H1 (cell line): Measurements from ENCODE around the gene ARL6IP5. TPM values are rescaled to one million over a fixed set of nuclear protein-coding genes. Genes with fewer than 3 reads are reported as not detected.

Experiments
- CTCF ChIA-PET: fragments of 300-600 bp; sonication (Branson Sonifier 250); formaldehyde crosslinking; loops from one replicate; lab custom pipeline; 2021; ENCODE audit not compliant: partially characterized antibody; lab: Charles Lee
- POLR2A ChIA-PET: fragments of 300-600 bp; sonication (Branson Sonifier 250); formaldehyde crosslinking; loops from one replicate; lab custom pipeline; 2021; ENCODE audit warnings: inconsistent platforms; ENCODE audit not compliant: partially characterized antibody; lab: Charles Lee
- DNase-seq, 2 experiments: peaks; one replicate each; pipeline versions ENCODE4 v3.0.0 to v3.0.0-alpha.2; 2010 to 2022; ENCODE audit warnings: low spot score in 2 of 2, low read depth in 1 of 2, mixed read lengths in 1 of 2
- FAIRE-seq: peaks from 2 replicates; lab custom pipeline; 2011; peaks lifted over from hg19 to GRCh38; lab: Jason Lieb, UNC
- H2AFZ ChIP-seq: 2 replicates; pipeline ENCODE4 v1.8.1; 2012; ENCODE audit warnings: low read length, inconsistent platforms
- H2AK5ac ChIP-seq: 2 replicates; pipeline ENCODE4 v1.6.1; 2013; ENCODE audit warnings: low read depth, low read length
- H2BK120ac ChIP-seq: replicated peaks from 2 replicates; pipeline ENCODE3; 2013; ENCODE audit warnings: low read depth, low read length, inconsistent platforms
- H2BK12ac ChIP-seq: 2 replicates; pipeline ENCODE4 v1.6.1; 2013; ENCODE audit warnings: low read depth, low read length
- H2BK15ac ChIP-seq: 2 replicates; pipeline ENCODE4 v1.6.1; 2013; ENCODE audit warnings: low read length
- H2BK20ac ChIP-seq: 2 replicates; pipeline ENCODE4 v1.6.1; 2013; ENCODE audit warnings: low read length
- H2BK5ac ChIP-seq: 2 replicates; pipeline ENCODE4 v1.6.1; 2013; ENCODE audit warnings: low read depth, low read length
- H3K14ac ChIP-seq: 2 replicates; pipeline ENCODE4 v1.6.1; 2013; ENCODE audit warnings: inconsistent platforms; ENCODE audit not compliant: insufficient read length
- H3K18ac ChIP-seq: 2 replicates; pipeline ENCODE4 v1.6.1; 2013; ENCODE audit warnings: low read length; ENCODE audit errors: extremely low read depth
- H3K23ac ChIP-seq: 2 replicates; pipeline ENCODE4 v1.6.1; 2013; ENCODE audit warnings: inconsistent platforms; ENCODE audit not compliant: insufficient read length
- H3K23me2 ChIP-seq: 2 replicates; pipeline ENCODE4 v1.6.1; 2013; ENCODE audit warnings: low read depth, low read length
- H3K27ac ChIP-seq: 2 replicates; pipeline ENCODE4 v1.6.1; 2011; ENCODE audit warnings: low read depth, low read length, inconsistent platforms
- H3K27me3 ChIP-seq, 4 experiments: replicated peaks in 1 of 4; 1 replicate in 1 of 4; 2 replicates in 3 of 4; pipeline versions ENCODE4 v1.6.1 to v1.8.1; 2011 to 2013; ENCODE audit warnings: low read length in 3 of 4, mild to moderate bottlenecking in 3 of 4, inconsistent platforms in 2 of 4, mixed read lengths in 2 of 4, moderate library complexity in 1 of 4; ENCODE audit not compliant: control insufficient read depth in 3 of 4, insufficient read depth in 3 of 4; ENCODE audit errors: extremely low read depth in 1 of 4
- H3K36me3 ChIP-seq, 4 experiments: 2 replicates each; pipeline versions ENCODE4 v1.6.1 to v1.8.1; 2011 to 2013; ENCODE audit warnings: mild to moderate bottlenecking in 4 of 4, low read length in 3 of 4, moderate library complexity in 2 of 4, control low read depth in 1 of 4, inconsistent platforms in 1 of 4; ENCODE audit not compliant: insufficient read depth in 4 of 4, control insufficient read depth in 2 of 4
- H3K4ac ChIP-seq: replicated peaks from 2 replicates; pipeline ENCODE3; 2013; ENCODE audit warnings: low read length, low read depth, mixed read lengths, inconsistent platforms; ENCODE audit not compliant: insufficient read length
- H3K4me1 ChIP-seq, 4 experiments: replicated peaks in 1 of 4; 1 replicate in 1 of 4; 2 replicates in 3 of 4; pipeline versions ENCODE4 v1.6.1 to v1.8.1; 2011 to 2013; ENCODE audit warnings: low read length in 3 of 4, inconsistent platforms in 2 of 4, mixed read lengths in 1 of 4; ENCODE audit not compliant: insufficient read depth in 4 of 4, control insufficient read depth in 3 of 4
- H3K4me2 ChIP-seq, 2 experiments: 2 replicates each; pipeline versions ENCODE4 v1.6.1 to v1.8.1; 2011 to 2013; ENCODE audit warnings: low read depth in 2 of 2, low read length in 2 of 2, control low read depth in 1 of 2, inconsistent platforms in 1 of 2, mild to moderate bottlenecking in 1 of 2; ENCODE audit not compliant: insufficient read depth in 1 of 2
- H3K4me3 ChIP-seq, 4 experiments: fragments of 200-600, 300-600 bp in 1 of 4; sonication (generic), shearing (Covaris generic), sonication (Bioruptor Twin) in 1 of 4; 2 replicates each; pipeline versions ENCODE4 v1.5.1 to v1.8.1; 2011 to 2016; ENCODE audit warnings: low read length in 4 of 4, low read depth in 3 of 4, control low read depth in 2 of 4, inconsistent platforms in 2 of 4, mild to moderate bottlenecking in 2 of 4, mixed read lengths in 1 of 4, moderate library complexity in 1 of 4; ENCODE audit not compliant: insufficient read depth in 2 of 4; ENCODE audit errors: extremely low read depth in 1 of 4
- H3K56ac ChIP-seq: replicated peaks from 2 replicates; pipeline ENCODE3; 2013; ENCODE audit warnings: low read depth, mild to moderate bottlenecking, mixed read lengths, low read length, inconsistent platforms; ENCODE audit not compliant: insufficient read length
- H3K79me1 ChIP-seq: 2 replicates; pipeline ENCODE4 v1.6.1; 2013; ENCODE audit warnings: low read depth, low read length, control low read depth
- H3K79me2 ChIP-seq, 2 experiments: 2 replicates each; pipeline versions ENCODE4 v1.6.1 to v1.8.1; 2012 to 2013; ENCODE audit warnings: low read length in 2 of 2, mild to moderate bottlenecking in 2 of 2, inconsistent platforms in 1 of 2; ENCODE audit not compliant: insufficient read depth in 2 of 2, control insufficient read depth in 1 of 2
- H3K9ac ChIP-seq, 4 experiments: replicated peaks in 1 of 4; 1 replicate in 1 of 4; 2 replicates in 3 of 4; pipeline versions ENCODE4 v1.6.1 to v1.8.1; 2011 to 2013; ENCODE audit warnings: low read depth in 3 of 4, low read length in 3 of 4, control low read depth in 2 of 4, mild to moderate bottlenecking in 2 of 4, moderate library complexity in 2 of 4, inconsistent platforms in 1 of 4; ENCODE audit errors: extremely low read depth in 1 of 4
- H3K9me3 ChIP-seq, 2 experiments: 2 replicates each; pipeline versions ENCODE4 v1.6.1 to v1.8.1; 2012 to 2013; ENCODE audit warnings: mild to moderate bottlenecking in 2 of 2, moderate library complexity in 2 of 2, control low read depth in 1 of 2, inconsistent platforms in 1 of 2, low read depth in 1 of 2, low read length in 1 of 2, mixed read lengths in 1 of 2; ENCODE audit not compliant: insufficient read depth in 2 of 2
- H4K20me1 ChIP-seq, 2 experiments: replicated peaks in 1 of 2; 2 replicates each; pipeline versions ENCODE3 to v1.8.1; 2011 to 2013; ENCODE audit warnings: inconsistent platforms in 2 of 2, low read length in 2 of 2, mild to moderate bottlenecking in 1 of 2; ENCODE audit not compliant: insufficient read depth in 2 of 2, control insufficient read depth in 1 of 2
- H4K5ac ChIP-seq: 2 replicates; pipeline ENCODE4 v1.6.1; 2013; ENCODE audit warnings: low read length, low read depth, mixed read lengths, inconsistent platforms; ENCODE audit not compliant: insufficient read length
- H4K8ac ChIP-seq: 2 replicates; pipeline ENCODE4 v1.8.0; 2013; ENCODE audit warnings: mild to moderate bottlenecking, moderate library complexity, low read length, inconsistent platforms; ENCODE audit not compliant: insufficient read depth; ENCODE audit errors: extremely low read depth
- H4K91ac ChIP-seq: replicated peaks from 2 replicates; pipeline ENCODE3; 2013; ENCODE audit warnings: low read length, mixed read lengths, inconsistent platforms; ENCODE audit not compliant: insufficient read length
- KDM4A ChIP-seq: IDR thresholded peaks from one replicate; pipeline ENCODE4 v1.7.1; 2012; ENCODE audit warnings: low read depth, mild to moderate bottlenecking, moderate library complexity, low read length, inconsistent platforms; ENCODE audit not compliant: severe bottlenecking
- KDM5A ChIP-seq: fragments of 200-600 bp; IDR thresholded peaks from 2 replicates; pipeline ENCODE4 v1.7.1; 2012; ENCODE audit warnings: mild to moderate bottlenecking, low read length, inconsistent platforms, mixed read lengths
- PHF8 ChIP-seq: fragments of 200-600 bp; sonication (generic); conservative IDR thresholded peaks from 2 replicates; pipeline ENCODE4 v1.7.1; 2012; ENCODE audit warnings: low read depth, mild to moderate bottlenecking, inconsistent platforms, low read length, moderate library complexity
- SAP30 ChIP-seq: fragments of 300-600 bp; sonication (generic); IDR thresholded peaks from 2 replicates; pipeline ENCODE4 v1.7.1; 2012; ENCODE audit warnings: low read length, moderate library complexity, mild to moderate bottlenecking, inconsistent platforms; ENCODE audit not compliant: insufficient read depth, insufficient replicate concordance
- WGBS, 2 experiments: shearing (Covaris generic) in 1 of 2; methylation state at CpG; one replicate each; pipeline versions ENCODE4 v1.1.6 to v1.1.7; 2013 to 2015; ENCODE audit warnings: low lambda C conversion rate in 2 of 2, mixed read lengths in 2 of 2, inconsistent platforms in 1 of 2, low coverage in 1 of 2, missing lambda C conversion rate in 1 of 2; ENCODE audit not compliant: insufficient replicate concordance in 2 of 2, insufficient coverage in 1 of 2, insufficient read length in 1 of 2; ENCODE audit errors: extremely low coverage in 1 of 2, missing lambda C conversion rate in 1 of 2; 5-methylcytosine and 5-hydroxymethylcytosine counted together
- polyA plus RNA-seq, 7 experiments: library from polyadenylated mRNA; depleted of rRNA in 3 of 7; stranded (reverse) in 5 of 7; unstranded in 2 of 7; fragments of >200 nt in 5 of 7; fragments of 200-250 nt in 2 of 7; gene quantifications; 1 replicate in 5 of 7; 2 replicates in 1 of 7; 4 replicates in 1 of 7; pipeline versions ENCODE4 v1.2.1 to v1.2.3, GENCODE V29; 2011 to 2013; ENCODE audit warnings: missing spikeins in 2 of 7, mixed read lengths in 2 of 7
- total RNA-seq: library from RNA; stranded (reverse); fragmentation: NEBNext Ultra II Directional; extraction: Animal tissue kit (Norgen Biotek cat#: 25700); gene quantifications from 2 replicates; pipeline ENCODE4 v1.2.1, GENCODE V29; 2021

The ARL6IP5 gene
- total and polyA plus RNA-seq, 2 of the 8 experiments (the other 6 are each of a cell fraction or from before 2014, with no cell fraction given): 24.9 to 30.1 TPM

DNA sequence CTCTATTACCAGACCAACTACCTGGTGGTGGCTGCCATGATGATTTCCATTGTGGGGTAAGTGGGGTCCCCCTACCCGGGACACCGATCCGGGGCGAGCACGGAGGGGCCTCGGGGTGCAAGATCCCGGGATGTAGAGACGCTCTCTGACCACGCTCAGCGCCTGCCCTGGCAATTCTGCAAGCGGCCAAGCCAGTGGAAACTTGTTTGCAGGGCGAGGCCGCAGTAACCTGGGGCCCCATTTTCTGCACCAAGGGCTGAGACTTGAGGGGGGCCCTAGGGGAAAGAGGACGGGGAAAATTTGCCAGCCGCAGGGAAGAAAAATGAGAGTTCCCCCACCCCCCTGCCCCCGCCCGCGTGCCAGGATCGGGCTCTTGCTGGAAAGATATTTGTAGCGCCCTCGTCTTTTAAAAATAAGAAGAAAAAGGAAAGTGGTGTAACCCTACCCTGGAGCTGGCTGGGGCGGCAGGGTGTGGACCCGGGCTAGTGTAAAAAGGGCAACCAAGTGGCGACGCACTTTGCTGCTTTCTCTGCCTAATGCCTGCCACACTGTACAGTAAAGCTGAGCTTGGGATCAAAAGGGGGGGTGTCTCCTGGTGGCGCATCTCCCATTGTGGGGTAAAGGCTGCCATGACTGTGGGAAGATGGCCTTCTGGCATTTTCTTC, 563 bp downstream of the ARL6IP5 start:
- H4K91ac ChIP-seq: no peak overlapping the region
- no peak overlapping the region for H2BK20ac ChIP-seq
- no peak for FAIRE-seq
- H3K9ac ChIP-seq: peak overlapping the region in 3 of 4 experiments; percentile 27 to 52 (median 44); a peak in 5 of 7 replicates
- H2BK120ac ChIP-seq: no peak overlapping the region
- H3K14ac ChIP-seq: no peak overlapping the region
- peaks cover 4% of the 10 kb centered on the region for H3K23me2 ChIP-seq
- no peak overlapping the region for H3K23ac ChIP-seq
- H3K79me2 ChIP-seq: no peaks in the 10 kb centered on the region
- H4K5ac ChIP-seq: peak overlapping the region; percentile 13
- no peak for DNase-seq
- H4K8ac ChIP-seq: no peak overlapping the region
- H3K56ac ChIP-seq: no peak overlapping the region
- H3K27me3 ChIP-seq: no peaks in the 10 kb centered on the region
- H2BK5ac ChIP-seq: no peak overlapping the region
- H3K4me3 ChIP-seq: peak overlapping the region; percentile 82 to 99 (median 91)
- no peak overlapping the region for H2AK5ac ChIP-seq
- no peak overlapping the region; the same call in 1 of the 2 replicates for H2BK15ac ChIP-seq
- ChIA-PET CTCF (interaction anchor here (0.6 to 0.7 kb wide), 3 partner anchors 69 to 863 kb away, joined by 3 to 4 read pairs (median 3); no protein-coding TSS in a partner anchor), POLR2A (interaction anchor here (1.1 kb wide), 1 partner anchor 72 kb away, joined by 3 read pairs; the partner anchor contains the start of gene EOGT)
- no peaks in the 10 kb centered on the region for H3K9me3 ChIP-seq
- H4K20me1 ChIP-seq: peaks cover 0 to 1% of the 10 kb centered on the region in 2 experiments
- peak overlapping the region; percentile 79 to 99 for H3K4me2 ChIP-seq
- no peak for TF ChIP-seq KDM5A
- TF ChIP-seq SAP30: peak; percentile 59
- TF ChIP-seq KDM4A: peak; percentile 53
- TF ChIP-seq PHF8: peak; percentile 39; the same call in 1 of the 2 replicates
- H3K79me1 ChIP-seq: no peaks in the 10 kb centered on the region
- H3K27ac ChIP-seq: no peak overlapping the region
- no peak overlapping the region for H3K4ac ChIP-seq
- 3% methylated on average over 25 of the region's 26 CpGs; no CpG with 5 or more reads in 1 of the 2 experiments for WGBS, 2 experiments
- peak overlapping the region; percentile 75; the same call in 1 of the 2 replicates for H3K18ac ChIP-seq
- 0 out of 2 replicates have a peak overlapping the region, but pooled peaks have one; percentile 33 for H2BK12ac ChIP-seq
- H2AFZ ChIP-seq: peak overlapping the region; percentile 43; the same call in 1 of the 2 replicates
- H3K4me1 ChIP-seq: peaks cover 6 to 12% (median 11%) of the 10 kb centered on the region in 4 experiments; a peak in 6 of 7 replicates
- H3K36me3 ChIP-seq: no peaks in the 10 kb centered on the region
